ENCODE data around the gene CNGA2.

GRCh38 chrX:151729056-151729725 is 5.4 kb upstream of the CNGA2 start:
- TF ChIP-seq, protein P1, sequence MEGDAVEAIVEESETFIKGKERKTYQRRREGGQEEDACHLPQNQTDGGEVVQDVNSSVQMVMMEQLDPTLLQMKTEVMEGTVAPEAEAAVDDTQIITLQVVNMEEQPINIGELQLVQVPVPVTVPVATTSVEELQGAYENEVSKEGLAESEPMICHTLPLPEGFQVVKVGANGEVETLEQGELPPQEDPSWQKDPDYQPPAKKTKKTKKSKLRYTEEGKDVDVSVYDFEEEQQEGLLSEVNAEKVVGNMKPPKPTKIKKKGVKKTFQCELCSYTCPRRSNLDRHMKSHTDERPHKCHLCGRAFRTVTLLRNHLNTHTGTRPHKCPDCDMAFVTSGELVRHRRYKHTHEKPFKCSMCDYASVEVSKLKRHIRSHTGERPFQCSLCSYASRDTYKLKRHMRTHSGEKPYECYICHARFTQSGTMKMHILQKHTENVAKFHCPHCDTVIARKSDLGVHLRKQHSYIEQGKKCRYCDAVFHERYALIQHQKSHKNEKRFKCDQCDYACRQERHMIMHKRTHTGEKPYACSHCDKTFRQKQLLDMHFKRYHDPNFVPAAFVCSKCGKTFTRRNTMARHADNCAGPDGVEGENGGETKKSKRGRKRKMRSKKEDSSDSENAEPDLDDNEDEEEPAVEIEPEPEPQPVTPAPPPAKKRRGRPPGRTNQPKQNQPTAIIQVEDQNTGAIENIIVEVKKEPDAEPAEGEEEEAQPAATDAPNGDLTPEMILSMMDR (IDR thresholded peaks at IDR 0.05; ENCODE audit: extremely low read depth in 1 of 2, insufficient read depth in 1 of 2, low read depth in 1 of 2, low read length in 2 of 2), result no peak
- TF ChIP-seq JUN (IDR thresholded peaks at IDR 0.05; ENCODE audit: borderline replicate concordance, insufficient read depth, insufficient read length, low read depth) (no peak), POLR2AphosphoS5 (IDR thresholded peaks at IDR 0.05; ENCODE audit: insufficient read depth, low read depth, low read length) (no peak), POLR2A (IDR thresholded peaks at IDR 0.05; ENCODE audit: low read depth, low read length) (no peak)
